Measurements from ENCODE around the gene VPS52.
A peak's percentile ranks its signal among the peaks of the same experiment; 100 is the strongest.

VPS52 gene

GRCh38 chr6:33295621-33296369 lies 24.1 kb upstream of the VPS52 start:
- no peak overlapping the region for H2BK15ac ChIP-seq (ENCODE audit: low read depth, poor library complexity, severe bottlenecking)
- WGBS, result 96% methylated on average over 11 of the region's 15 CpGs
- peak overlapping the region in 1 of 2 experiments; percentile 15 for H3K23ac ChIP-seq (ENCODE audit: low read length in 2 of 2)
- no peak overlapping the region for H4K8ac ChIP-seq (ENCODE audit: low read length)
- H3K18ac ChIP-seq (ENCODE audit: low read depth in 1 of 2, low read length in 2 of 2), result no peak overlapping the region
- peaks cover 18% of the 10 kb centered on the region for H3K4me1 ChIP-seq (ENCODE audit: control insufficient read depth, insufficient read depth, low read depth, low read length)
- no peak overlapping the region for H2BK120ac ChIP-seq (ENCODE audit: low read depth, low read length)
- H3K9me3 ChIP-seq (ENCODE audit: control insufficient read depth, low read length), result no peaks in the 10 kb centered on the region
- no peak overlapping the region for H2BK5ac ChIP-seq (ENCODE audit: low read depth, low read length, poor library complexity, severe bottlenecking)
- no peak overlapping the region for H3K4ac ChIP-seq (ENCODE audit: low read depth in 1 of 2, low read length in 2 of 2)
- H3K4me3 ChIP-seq (ENCODE audit: insufficient read depth in 1 of 2, low read depth in 1 of 2, low read length in 2 of 2), result no peak overlapping the region
- no peaks in the 10 kb centered on the region for H3K27me3 ChIP-seq (ENCODE audit: control insufficient read depth in 1 of 2, insufficient read depth in 1 of 2, low read length in 2 of 2)
- no peak overlapping the region for H3K14ac ChIP-seq (ENCODE audit: low read length in 2 of 2)
- no peak overlapping the region for H3K9ac ChIP-seq (ENCODE audit: low read length)
- peaks cover 38% of the 10 kb centered on the region for H3K79me1 ChIP-seq (replicated peaks; ENCODE audit: low read length, poor library complexity, severe bottlenecking)
- DNase-seq, result no peak
- peak overlapping the region in 1 of 2 experiments; percentile 3 for H2BK12ac ChIP-seq (ENCODE audit: low read length in 2 of 2)
- no peak overlapping the region for H2AK5ac ChIP-seq (ENCODE audit: low read length, severe bottlenecking)
- peaks cover 43 to 58% of the 10 kb centered on the region in 2 experiments for H3K36me3 ChIP-seq (ENCODE audit: control insufficient read depth in 1 of 2, insufficient read depth in 2 of 2, low read depth in 1 of 2, low read length in 2 of 2)
- no peak overlapping the region for H2AFZ ChIP-seq (ENCODE audit: low read depth, low read length)
- H3K4me2 ChIP-seq (ENCODE audit: low read length, poor library complexity, severe bottlenecking), result no peak overlapping the region
- H4K91ac ChIP-seq (ENCODE audit: low read length), result no peak overlapping the region
- H3K27ac ChIP-seq (ENCODE audit: low read length, poor library complexity, severe bottlenecking), result no peak overlapping the region

GRCh38 chr6:33294086-33294823 lies 22.6 kb upstream of the VPS52 start:
- Histone ChIP-seq H3K27ac (ENCODE audit: low read length, poor library complexity, severe bottlenecking) (no peak overlapping the region), H2AFZ (ENCODE audit: low read depth, low read length) (no peak overlapping the region), H3K23ac (ENCODE audit: low read length in 2 of 2) (no peak overlapping the region), H4K8ac (ENCODE audit: low read length) (no peak overlapping the region), H3K4me2 (ENCODE audit: low read length, poor library complexity, severe bottlenecking) (no peak overlapping the region), H3K27me3 (ENCODE audit: control insufficient read depth in 1 of 2, insufficient read depth in 1 of 2, low read length in 2 of 2) (no peaks in the 10 kb centered on the region), H3K79me1 (replicated peaks; ENCODE audit: low read length, poor library complexity, severe bottlenecking) (peaks cover 43% of the 10 kb centered on the region), H2BK120ac (ENCODE audit: low read depth, low read length) (no peak overlapping the region), H3K4me3 (ENCODE audit: insufficient read depth in 1 of 2, low read depth in 1 of 2, low read length in 2 of 2) (no peak overlapping the region), H3K4ac (ENCODE audit: low read depth in 1 of 2, low read length in 2 of 2) (no peak overlapping the region), H3K9ac (ENCODE audit: low read length) (peak overlapping the region; percentile 12), H4K91ac (ENCODE audit: low read length) (no peak overlapping the region), H2AK5ac (ENCODE audit: low read length, severe bottlenecking) (no peak overlapping the region), H2BK12ac (ENCODE audit: low read length in 2 of 2) (no peak overlapping the region), H3K14ac (ENCODE audit: low read length in 2 of 2) (no peak overlapping the region), H3K9me3 (ENCODE audit: control insufficient read depth, low read length) (no peaks in the 10 kb centered on the region), H2BK15ac (ENCODE audit: low read depth, poor library complexity, severe bottlenecking) (no peak overlapping the region), H2BK5ac (ENCODE audit: low read depth, low read length, poor library complexity, severe bottlenecking) (no peak overlapping the region), H3K18ac (ENCODE audit: low read depth in 1 of 2, low read length in 2 of 2) (no peak overlapping the region), H3K4me1 (ENCODE audit: control insufficient read depth, insufficient read depth, low read depth, low read length) (peaks cover 19% of the 10 kb centered on the region), H3K36me3 (ENCODE audit: control insufficient read depth in 1 of 2, insufficient read depth in 2 of 2, low read depth in 1 of 2, low read length in 2 of 2) (peaks cover 43 to 61% of the 10 kb centered on the region in 2 experiments)
- no peak for DNase-seq
- WGBS, result 73% methylated on average over 10 of the region's 10 CpGs

- Histone ChIP-seq H4K91ac (ENCODE audit: low read length) (no peak overlapping the region), H3K18ac (ENCODE audit: low read depth in 1 of 2, low read length in 2 of 2) (no peak overlapping the region), H3K4me1 (ENCODE audit: control insufficient read depth, insufficient read depth, low read depth, low read length) (peaks cover 20% of the 10 kb centered on the region), H3K9me3 (ENCODE audit: control insufficient read depth, low read length) (no peaks in the 10 kb centered on the region), H3K79me1 (replicated peaks; ENCODE audit: low read length, poor library complexity, severe bottlenecking) (peaks cover 45% of the 10 kb centered on the region), H3K9ac (ENCODE audit: low read length) (no peak overlapping the region), H3K23ac (ENCODE audit: low read length in 2 of 2) (no peak overlapping the region), H3K4ac (ENCODE audit: low read depth in 1 of 2, low read length in 2 of 2) (no peak overlapping the region), H3K36me3 (ENCODE audit: control insufficient read depth in 1 of 2, insufficient read depth in 2 of 2, low read depth in 1 of 2, low read length in 2 of 2) (peaks cover 43 to 62% of the 10 kb centered on the region in 2 experiments), H3K27me3 (ENCODE audit: control insufficient read depth in 1 of 2, insufficient read depth in 1 of 2, low read length in 2 of 2) (no peaks in the 10 kb centered on the region), H2BK120ac (ENCODE audit: low read depth, low read length) (no peak overlapping the region), H3K4me2 (ENCODE audit: low read length, poor library complexity, severe bottlenecking) (no peak overlapping the region), H2BK5ac (ENCODE audit: low read depth, low read length, poor library complexity, severe bottlenecking) (no peak overlapping the region), H2BK12ac (ENCODE audit: low read length in 2 of 2) (no peak overlapping the region), H3K27ac (ENCODE audit: low read length, poor library complexity, severe bottlenecking) (no peak overlapping the region), H3K4me3 (ENCODE audit: insufficient read depth in 1 of 2, low read depth in 1 of 2, low read length in 2 of 2) (no peak overlapping the region), H3K14ac (ENCODE audit: low read length in 2 of 2) (no peak overlapping the region), H4K8ac (ENCODE audit: low read length) (no peak overlapping the region), H2AK5ac (ENCODE audit: low read length, severe bottlenecking) (no peak overlapping the region), H2BK15ac (ENCODE audit: low read depth, poor library complexity, severe bottlenecking) (no peak overlapping the region), H2AFZ (ENCODE audit: low read depth, low read length) (no peak overlapping the region)
- WGBS, result 94% methylated on average over 15 of the region's 16 CpGs
- no peak for DNase-seq
Observed at GRCh38 chr6:33292996-33293682, 21.5 kb upstream of the VPS52 start.

- Histone ChIP-seq H3K23ac (ENCODE audit: low read length in 2 of 2) (no peak overlapping the region), H3K79me1 (replicated peaks; ENCODE audit: low read length, poor library complexity, severe bottlenecking) (peaks cover 39% of the 10 kb centered on the region), H2BK15ac (ENCODE audit: low read depth, poor library complexity, severe bottlenecking) (no peak overlapping the region), H4K91ac (ENCODE audit: low read length) (no peak overlapping the region), H4K8ac (ENCODE audit: low read length) (no peak overlapping the region), H2BK5ac (ENCODE audit: low read depth, low read length, poor library complexity, severe bottlenecking) (no peak overlapping the region), H3K14ac (ENCODE audit: low read length in 2 of 2) (no peak overlapping the region), H2AFZ (ENCODE audit: low read depth, low read length) (no peak overlapping the region), H3K27ac (ENCODE audit: low read length, poor library complexity, severe bottlenecking) (no peak overlapping the region), H3K9me3 (ENCODE audit: control insufficient read depth, low read length) (no peaks in the 10 kb centered on the region), H3K4ac (ENCODE audit: low read depth in 1 of 2, low read length in 2 of 2) (no peak overlapping the region), H2AK5ac (ENCODE audit: low read length, severe bottlenecking) (no peak overlapping the region), H3K4me1 (ENCODE audit: control insufficient read depth, insufficient read depth, low read depth, low read length) (peaks cover 15% of the 10 kb centered on the region), H3K9ac (ENCODE audit: low read length) (peak overlapping the region; percentile 96), H2BK120ac (ENCODE audit: low read depth, low read length) (no peak overlapping the region), H2BK12ac (ENCODE audit: low read length in 2 of 2) (no peak overlapping the region), H3K27me3 (ENCODE audit: control insufficient read depth in 1 of 2, insufficient read depth in 1 of 2, low read length in 2 of 2) (no peaks in the 10 kb centered on the region), H3K4me3 (ENCODE audit: insufficient read depth in 1 of 2, low read depth in 1 of 2, low read length in 2 of 2) (peak overlapping the region in 1 of 2 experiments; percentile 97), H3K36me3 (ENCODE audit: control insufficient read depth in 1 of 2, insufficient read depth in 2 of 2, low read depth in 1 of 2, low read length in 2 of 2) (peaks cover 50 to 74% of the 10 kb centered on the region in 2 experiments), H3K4me2 (ENCODE audit: low read length, poor library complexity, severe bottlenecking) (peak overlapping the region; percentile 78), H3K18ac (ENCODE audit: low read depth in 1 of 2, low read length in 2 of 2) (no peak overlapping the region)
- no peak for DNase-seq
- WGBS, result 89% methylated on average over 7 of the region's 7 CpGs
Observed at GRCh38 chr6:33290459-33290858, 18.8 kb upstream of the VPS52 start.
